Panc1 (cell line): ENCODE data around the gene PADI6. TPM values are rescaled to one million over a fixed set of nuclear protein-coding genes. Genes with fewer than 3 reads are reported as not detected.

ENCODE experiments used
- ATAC-seq: fragments of 200-7000 bp; cut with Tn5 transposase; 2 replicates; pipeline ENCODE4 v1.9.1; 2020; ENCODE audit warnings: mild to moderate bottlenecking, moderate library complexity
- BruUV-seq: library from RNA; stranded (reverse); fragments of 400-500 nt; replicated peaks from 2 replicates; lab custom pipeline; 2021; lab: Mats Ljungman, UMichigan
- CTCF ChIA-PET: fragments of 300-600 bp; sonication (Branson Sonifier 250); formaldehyde crosslinking; loops from one replicate; lab custom pipeline; 2022; ENCODE audit warnings: antibody characterized with exemption; lab: Charles Lee
- POLR2A ChIA-PET: fragments of 300-600 bp; sonication (Branson Sonifier 250); formaldehyde crosslinking; loops from one replicate; lab custom pipeline; 2022; ENCODE audit warnings: antibody characterized with exemption; lab: Charles Lee
- DNase-seq: peaks from one replicate; pipeline ENCODE4 v3.0.0-alpha.2; 2010; ENCODE audit warnings: low read depth, low spot score
- H3K27ac ChIP-seq: 2 replicates; pipeline ENCODE4 v1.5.1; 2011; ENCODE audit warnings: mild to moderate bottlenecking, low read length, inconsistent platforms
- H3K27me3 ChIP-seq: fragments of 200-500 bp; sonication (Bioruptor generic); 2 replicates; pipeline ENCODE4 v1.6.0; 2014; ENCODE audit warnings: low read length, inconsistent platforms; ENCODE audit not compliant: control insufficient read depth, insufficient read depth
- H3K36me3 ChIP-seq: fragments of 200-500 bp; sonication (Bioruptor generic); 2 replicates; pipeline ENCODE4 v1.5.1; 2014; ENCODE audit warnings: inconsistent platforms, mild to moderate bottlenecking, low read length, moderate library complexity; ENCODE audit not compliant: control insufficient read depth, insufficient read depth
- H3K4me1 ChIP-seq: 2 replicates; pipeline ENCODE4 v1.5.1; 2011; ENCODE audit warnings: inconsistent platforms, mild to moderate bottlenecking, low read length, moderate library complexity; ENCODE audit not compliant: control insufficient read depth, insufficient read depth
- H3K4me3 ChIP-seq, 2 experiments: 2 replicates each; pipeline ENCODE4 v1.5.1; 2011 to 2012; ENCODE audit warnings: low read depth in 2 of 2, low read length in 2 of 2, mild to moderate bottlenecking in 2 of 2, inconsistent platforms in 1 of 2, moderate library complexity in 1 of 2
- H3K9me3 ChIP-seq: fragments of 200-500 bp; sonication (Bioruptor generic); 2 replicates; pipeline ENCODE4 v1.5.1; 2014; ENCODE audit warnings: low read depth, mild to moderate bottlenecking, inconsistent platforms, low read length, moderate library complexity; ENCODE audit not compliant: control insufficient read depth, insufficient read depth
- POLR2AphosphoS5 ChIP-seq: IDR thresholded peaks from 2 replicates; pipeline ENCODE4 v1.6.1; 2012; ENCODE audit warnings: mild to moderate bottlenecking, low read depth, low read length, moderate library complexity
- SIN3A ChIP-seq: IDR thresholded peaks from 2 replicates; pipeline ENCODE4 v1.6.1; 2012; ENCODE audit warnings: low read depth, mild to moderate bottlenecking, low read length, moderate library complexity, borderline replicate concordance; ENCODE audit not compliant: insufficient read depth
- TCF7L2 ChIP-seq: IDR thresholded peaks from 2 replicates; pipeline ENCODE4 v1.6.1; 2011; ENCODE audit warnings: mild to moderate bottlenecking, low read depth, low read length, inconsistent platforms
- in situ Hi-C: cut with HindIII; loops from 2 replicates; pipeline ENCODE4 v1.10.0; 2016; ENCODE audit warnings: low sequenced_read_pairs, low pct_unique_long_range_greater_than_20kb
- intact Hi-C: fragments of 100-400 bp; cut with micrococcal nuclease; formaldehyde crosslinking; loops from one replicate; pipeline ENCODE4 v1.10.0; 2022; ENCODE audit not compliant: unreplicated experiment
- total RNA-seq: library from RNA; stranded (reverse); gene quantifications from one replicate; pipeline ENCODE4 v1.2.1, GENCODE V29; 2021; ENCODE audit not compliant: unreplicated experiment
- TF ChIP-seq, protein P1 (sequence below), 2 experiments: IDR thresholded peaks; 2 replicates each; pipeline ENCODE4 v1.6.1; 2011 to 2012; ENCODE audit warnings: low read depth in 2 of 2, control low read depth in 1 of 2, low read length in 1 of 2, mild to moderate bottlenecking in 1 of 2, moderate library complexity in 1 of 2; ENCODE audit not compliant: insufficient read depth in 1 of 2
- TF ChIP-seq, protein P2 (sequence below): fragments of 450-650 bp; IDR thresholded peaks from 2 replicates; pipeline ENCODE4 v1.5.1; 2017; ENCODE audit warnings: mild to moderate bottlenecking

The PADI6 gene
- total RNA-seq, 1 experiment from 2014 or later = not detected

DNA sequence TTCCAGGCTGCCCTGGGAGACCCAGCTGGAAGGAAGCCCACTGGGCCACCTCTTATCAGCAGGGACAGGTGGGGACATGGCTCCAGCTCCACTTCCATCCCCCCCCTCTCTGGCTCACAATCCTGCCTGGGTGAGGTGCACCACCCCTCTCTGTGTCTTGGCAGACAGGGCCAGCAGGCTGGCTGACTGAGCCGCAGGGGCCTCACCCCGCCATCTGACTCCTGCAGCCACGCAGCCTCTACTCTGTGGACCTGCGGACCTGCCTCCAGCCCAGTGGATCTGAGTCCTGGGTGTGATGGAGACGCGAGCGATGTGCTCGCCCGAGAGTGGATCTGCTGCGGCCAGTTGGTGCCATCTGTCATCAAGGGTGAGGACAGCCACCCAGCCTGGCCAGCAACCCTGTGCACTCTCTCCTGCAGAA, 37.4 kb downstream of the PADI6 start:
- Histone ChIP-seq H3K9me3 (no peaks in the 10 kb centered on the region), H3K4me1 (peaks cover 14% of the 10 kb centered on the region), H3K27me3 (no peaks in the 10 kb centered on the region), H3K4me3 (no peak overlapping the region), H3K27ac (no peak overlapping the region), H3K36me3 (peaks cover 17% of the 10 kb centered on the region)
- ChIA-PET POLR2A (interaction anchor here (0.6 kb wide), 1 partner anchor 27 kb away, joined by 4 read pairs; no protein-coding TSS in a partner anchor), CTCF (no interaction called here)
- TF ChIP-seq SIN3A = no peak
- no peak for TF ChIP-seq POLR2AphosphoS5
- TF ChIP-seq, protein P1, sequence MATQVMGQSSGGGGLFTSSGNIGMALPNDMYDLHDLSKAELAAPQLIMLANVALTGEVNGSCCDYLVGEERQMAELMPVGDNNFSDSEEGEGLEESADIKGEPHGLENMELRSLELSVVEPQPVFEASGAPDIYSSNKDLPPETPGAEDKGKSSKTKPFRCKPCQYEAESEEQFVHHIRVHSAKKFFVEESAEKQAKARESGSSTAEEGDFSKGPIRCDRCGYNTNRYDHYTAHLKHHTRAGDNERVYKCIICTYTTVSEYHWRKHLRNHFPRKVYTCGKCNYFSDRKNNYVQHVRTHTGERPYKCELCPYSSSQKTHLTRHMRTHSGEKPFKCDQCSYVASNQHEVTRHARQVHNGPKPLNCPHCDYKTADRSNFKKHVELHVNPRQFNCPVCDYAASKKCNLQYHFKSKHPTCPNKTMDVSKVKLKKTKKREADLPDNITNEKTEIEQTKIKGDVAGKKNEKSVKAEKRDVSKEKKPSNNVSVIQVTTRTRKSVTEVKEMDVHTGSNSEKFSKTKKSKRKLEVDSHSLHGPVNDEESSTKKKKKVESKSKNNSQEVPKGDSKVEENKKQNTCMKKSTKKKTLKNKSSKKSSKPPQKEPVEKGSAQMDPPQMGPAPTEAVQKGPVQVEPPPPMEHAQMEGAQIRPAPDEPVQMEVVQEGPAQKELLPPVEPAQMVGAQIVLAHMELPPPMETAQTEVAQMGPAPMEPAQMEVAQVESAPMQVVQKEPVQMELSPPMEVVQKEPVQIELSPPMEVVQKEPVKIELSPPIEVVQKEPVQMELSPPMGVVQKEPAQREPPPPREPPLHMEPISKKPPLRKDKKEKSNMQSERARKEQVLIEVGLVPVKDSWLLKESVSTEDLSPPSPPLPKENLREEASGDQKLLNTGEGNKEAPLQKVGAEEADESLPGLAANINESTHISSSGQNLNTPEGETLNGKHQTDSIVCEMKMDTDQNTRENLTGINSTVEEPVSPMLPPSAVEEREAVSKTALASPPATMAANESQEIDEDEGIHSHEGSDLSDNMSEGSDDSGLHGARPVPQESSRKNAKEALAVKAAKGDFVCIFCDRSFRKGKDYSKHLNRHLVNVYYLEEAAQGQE (IDR thresholded peaks at IDR 0.05; ENCODE audit: insufficient read depth in 1 of 2, low read depth in 2 of 2, low read length in 1 of 2) = no peak
- ATAC-seq (no peak), DNase-seq (no peak)
- intact Hi-C loops (loop anchor here (5.0 to 10.0 kb wide), 3 partner anchors 175 to 352 kb away; no protein-coding TSS in a partner anchor), in situ Hi-C loops (no loop called here)
- no TSS peak for BruUV-seq

DNA sequence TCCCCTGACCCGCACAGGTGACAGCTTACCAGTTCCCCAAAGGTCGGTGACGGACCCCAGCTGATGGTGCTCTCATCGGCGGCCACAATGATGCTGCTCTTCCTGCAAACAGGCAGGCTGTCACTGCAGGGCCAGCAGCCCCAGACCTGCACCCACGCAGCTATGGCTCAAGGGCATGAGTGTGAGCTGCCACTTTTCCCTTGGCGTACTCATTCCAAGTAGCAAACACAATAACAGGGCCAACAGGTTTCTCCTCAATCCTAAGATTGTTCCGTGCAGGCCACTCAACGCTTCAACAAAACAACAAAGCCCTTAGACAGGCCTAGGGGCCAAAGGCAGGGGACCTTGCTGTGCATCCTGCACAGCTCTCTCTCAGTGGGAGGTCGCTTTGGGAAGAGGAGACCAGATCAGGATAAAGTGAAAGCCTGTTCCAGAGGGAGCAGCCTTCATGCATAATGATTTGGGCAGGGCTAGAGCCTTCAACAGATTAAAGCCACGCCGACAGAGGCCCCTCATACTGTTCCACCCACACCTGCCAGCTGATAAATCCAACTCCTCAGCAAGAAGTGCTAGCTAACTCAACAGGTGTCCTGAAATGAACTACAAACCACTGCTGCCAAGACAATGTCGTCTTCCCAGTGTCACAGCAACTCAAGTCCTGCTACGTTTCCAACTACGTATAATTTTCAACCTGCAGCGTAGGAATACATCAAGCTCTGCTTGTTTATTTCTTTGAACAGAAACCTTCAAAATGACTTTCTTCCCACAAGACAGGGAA, 40.3 kb downstream of the PADI6 start:
- no peak overlapping the region for H3K27ac ChIP-seq

More for the DNA sequence above, 40.3 kb downstream of the PADI6 start:
- Histone ChIP-seq H3K36me3 (peaks cover 27% of the 10 kb centered on the region), H3K27me3 (no peaks in the 10 kb centered on the region), H3K4me3 (no peak overlapping the region), H3K9me3 (no peaks in the 10 kb centered on the region), H3K4me1 (peaks cover under 1% of the 10 kb centered on the region; the same call in 1 of the 2 replicates)
- ChIA-PET POLR2A (no interaction called here), CTCF (no interaction called here)
- intact Hi-C loops (no loop called here), in situ Hi-C loops (no loop called here)
- DNase-seq (no peak), ATAC-seq (no peak)
- no peak for TF ChIP-seq POLR2AphosphoS5
- no peak for TF ChIP-seq TCF7L2
- TF ChIP-seq SIN3A = no peak
- TF ChIP-seq, protein P2, sequence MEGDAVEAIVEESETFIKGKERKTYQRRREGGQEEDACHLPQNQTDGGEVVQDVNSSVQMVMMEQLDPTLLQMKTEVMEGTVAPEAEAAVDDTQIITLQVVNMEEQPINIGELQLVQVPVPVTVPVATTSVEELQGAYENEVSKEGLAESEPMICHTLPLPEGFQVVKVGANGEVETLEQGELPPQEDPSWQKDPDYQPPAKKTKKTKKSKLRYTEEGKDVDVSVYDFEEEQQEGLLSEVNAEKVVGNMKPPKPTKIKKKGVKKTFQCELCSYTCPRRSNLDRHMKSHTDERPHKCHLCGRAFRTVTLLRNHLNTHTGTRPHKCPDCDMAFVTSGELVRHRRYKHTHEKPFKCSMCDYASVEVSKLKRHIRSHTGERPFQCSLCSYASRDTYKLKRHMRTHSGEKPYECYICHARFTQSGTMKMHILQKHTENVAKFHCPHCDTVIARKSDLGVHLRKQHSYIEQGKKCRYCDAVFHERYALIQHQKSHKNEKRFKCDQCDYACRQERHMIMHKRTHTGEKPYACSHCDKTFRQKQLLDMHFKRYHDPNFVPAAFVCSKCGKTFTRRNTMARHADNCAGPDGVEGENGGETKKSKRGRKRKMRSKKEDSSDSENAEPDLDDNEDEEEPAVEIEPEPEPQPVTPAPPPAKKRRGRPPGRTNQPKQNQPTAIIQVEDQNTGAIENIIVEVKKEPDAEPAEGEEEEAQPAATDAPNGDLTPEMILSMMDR = no peak
- TF ChIP-seq, protein P1 (IDR thresholded peaks at IDR 0.05; ENCODE audit: insufficient read depth in 1 of 2, low read depth in 2 of 2, low read length in 1 of 2) = no peak
- BruUV-seq = no TSS peak
